ENCODE data around the gene GORASP1.

GRCh38 chr3:39053696-39054095 lies 53.7 kb downstream of the GORASP1 start:
- TF ChIP-seq CTCF (IDR thresholded peaks at IDR 0.05) (no peak), POLR2A (IDR thresholded peaks at IDR 0.05) (no peak), EP300 (IDR thresholded peaks at IDR 0.05) (no peak)
